ENCODE measurements around the gene RPA1.

DNA sequence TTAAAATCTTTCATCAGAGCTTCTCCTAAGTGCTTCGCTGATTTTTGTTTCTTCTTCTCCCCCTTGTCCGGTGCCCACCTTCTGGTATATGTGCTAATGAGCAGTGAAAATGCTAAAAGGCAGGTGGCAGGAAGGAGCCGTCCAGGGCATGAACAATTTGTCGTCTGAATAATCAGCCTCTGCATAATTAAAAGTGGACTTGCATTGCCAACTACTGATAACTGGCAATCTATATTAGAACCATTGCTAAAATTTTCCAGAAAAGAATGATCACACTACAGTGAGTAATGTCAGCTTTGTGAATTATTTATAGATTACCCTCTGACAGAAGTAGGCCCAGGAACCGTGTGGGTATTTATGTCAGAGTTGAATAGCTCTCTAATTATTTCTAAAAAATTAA lies 39.9 kb upstream of the RPA1 start:
- TF ChIP-seq, protein P1, sequence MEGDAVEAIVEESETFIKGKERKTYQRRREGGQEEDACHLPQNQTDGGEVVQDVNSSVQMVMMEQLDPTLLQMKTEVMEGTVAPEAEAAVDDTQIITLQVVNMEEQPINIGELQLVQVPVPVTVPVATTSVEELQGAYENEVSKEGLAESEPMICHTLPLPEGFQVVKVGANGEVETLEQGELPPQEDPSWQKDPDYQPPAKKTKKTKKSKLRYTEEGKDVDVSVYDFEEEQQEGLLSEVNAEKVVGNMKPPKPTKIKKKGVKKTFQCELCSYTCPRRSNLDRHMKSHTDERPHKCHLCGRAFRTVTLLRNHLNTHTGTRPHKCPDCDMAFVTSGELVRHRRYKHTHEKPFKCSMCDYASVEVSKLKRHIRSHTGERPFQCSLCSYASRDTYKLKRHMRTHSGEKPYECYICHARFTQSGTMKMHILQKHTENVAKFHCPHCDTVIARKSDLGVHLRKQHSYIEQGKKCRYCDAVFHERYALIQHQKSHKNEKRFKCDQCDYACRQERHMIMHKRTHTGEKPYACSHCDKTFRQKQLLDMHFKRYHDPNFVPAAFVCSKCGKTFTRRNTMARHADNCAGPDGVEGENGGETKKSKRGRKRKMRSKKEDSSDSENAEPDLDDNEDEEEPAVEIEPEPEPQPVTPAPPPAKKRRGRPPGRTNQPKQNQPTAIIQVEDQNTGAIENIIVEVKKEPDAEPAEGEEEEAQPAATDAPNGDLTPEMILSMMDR (conservative IDR thresholded peaks at IDR 0.05) = no peak
- no peak for TF ChIP-seq ZFX (IDR thresholded peaks at IDR 0.05)

All from C4-2B (cell line).